IPS-NIHi7 (cell line): Measurements from ENCODE around the gene SMARCD3.
A peak's percentile ranks its signal among the peaks of the same experiment; 100 is the strongest.

Source experiments
- DNase-seq: peaks from one replicate; pipeline ENCODE4 v3.0.0; 2012; ENCODE audit warnings: mixed read lengths; ENCODE audit errors: extremely low spot score

Gene SMARCD3

DNA sequence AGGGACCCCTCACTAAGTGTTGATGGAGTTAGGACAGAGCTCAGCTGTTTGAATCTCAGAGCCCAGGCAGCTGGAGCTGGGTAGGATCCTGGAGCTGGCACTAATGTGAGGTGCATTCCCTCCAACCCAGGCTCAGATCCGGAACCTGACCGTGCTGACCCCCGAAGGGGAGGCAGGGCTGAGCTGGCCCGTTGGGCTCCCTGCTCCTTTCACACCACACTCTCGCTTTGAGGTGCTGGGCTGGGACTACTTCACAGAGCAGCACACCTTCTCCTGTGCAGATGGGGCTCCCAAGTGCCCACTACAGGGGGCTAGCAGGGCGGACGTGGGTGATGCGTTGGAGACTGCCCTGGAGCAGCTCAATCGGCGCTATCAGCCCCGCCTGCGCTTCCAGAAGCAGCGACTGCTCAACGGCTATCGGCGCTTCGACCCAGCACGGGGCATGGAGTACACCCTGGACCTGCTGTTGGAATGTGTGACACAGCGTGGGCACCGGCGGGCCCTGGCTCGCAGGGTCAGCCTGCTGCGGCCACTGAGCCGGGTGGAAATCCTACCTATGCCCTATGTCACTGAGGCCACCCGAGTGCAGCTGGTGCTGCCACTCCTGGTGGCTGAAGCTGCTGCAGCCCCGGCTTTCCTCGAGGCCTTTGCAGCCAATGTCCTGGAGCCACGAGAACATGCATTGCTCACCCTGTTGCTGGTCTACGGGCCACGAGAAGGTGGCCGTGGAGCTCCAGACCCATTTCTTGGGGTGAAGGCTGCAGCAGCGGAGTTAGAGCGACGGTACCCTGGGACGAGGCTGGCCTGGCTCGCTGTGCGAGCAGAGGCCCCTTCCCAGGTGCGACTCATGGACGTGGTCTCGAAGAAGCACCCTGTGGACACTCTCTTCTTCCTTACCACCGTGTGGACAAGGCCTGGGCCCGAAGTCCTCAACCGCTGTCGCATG is 11.0 kb downstream of the SMARCD3 start:
- no peak for DNase-seq

DNA sequence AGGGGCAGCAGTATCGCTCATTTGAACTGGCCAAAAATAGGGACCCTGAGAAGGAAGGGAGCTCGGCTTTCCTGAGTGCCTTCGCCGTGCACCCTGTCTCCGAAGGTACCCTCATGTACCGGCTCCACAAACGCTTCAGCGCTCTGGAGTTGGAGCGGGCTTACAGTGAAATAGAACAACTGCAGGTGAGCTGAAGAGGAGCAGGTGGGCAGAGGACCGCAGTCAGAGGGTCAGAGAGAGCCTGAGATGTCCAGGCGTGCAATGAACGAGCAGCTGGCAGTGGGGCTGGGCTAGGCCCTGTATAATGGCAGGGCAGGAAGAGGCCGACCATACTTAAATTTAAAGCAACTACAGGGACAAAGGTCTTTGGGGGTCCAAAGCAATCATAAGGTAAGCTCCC is 12.1 kb downstream of the SMARCD3 start:
- DNase-seq = no peak

DNA sequence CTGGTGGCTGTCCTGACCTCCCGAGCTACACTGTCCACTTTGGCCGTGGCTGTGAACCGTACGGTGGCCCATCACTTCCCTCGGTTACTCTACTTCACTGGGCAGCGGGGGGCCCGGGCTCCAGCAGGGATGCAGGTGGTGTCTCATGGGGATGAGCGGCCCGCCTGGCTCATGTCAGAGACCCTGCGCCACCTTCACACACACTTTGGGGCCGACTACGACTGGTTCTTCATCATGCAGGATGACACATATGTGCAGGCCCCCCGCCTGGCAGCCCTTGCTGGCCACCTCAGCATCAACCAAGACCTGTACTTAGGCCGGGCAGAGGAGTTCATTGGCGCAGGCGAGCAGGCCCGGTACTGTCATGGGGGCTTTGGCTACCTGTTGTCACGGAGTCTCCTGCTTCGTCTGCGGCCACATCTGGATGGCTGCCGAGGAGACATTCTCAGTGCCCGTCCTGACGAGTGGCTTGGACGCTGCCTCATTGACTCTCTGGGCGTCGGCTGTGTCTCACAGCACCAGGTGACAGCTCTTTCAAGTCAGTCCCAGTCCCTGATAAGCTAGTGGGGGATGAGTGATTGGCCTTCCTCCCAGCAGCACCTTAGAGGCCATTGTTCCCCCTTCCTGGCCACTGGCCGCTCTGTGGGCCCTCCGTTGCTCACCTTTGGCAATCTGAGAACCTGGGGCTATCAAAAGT is 13.3 kb downstream of the SMARCD3 start:
- no peak for DNase-seq

DNA sequence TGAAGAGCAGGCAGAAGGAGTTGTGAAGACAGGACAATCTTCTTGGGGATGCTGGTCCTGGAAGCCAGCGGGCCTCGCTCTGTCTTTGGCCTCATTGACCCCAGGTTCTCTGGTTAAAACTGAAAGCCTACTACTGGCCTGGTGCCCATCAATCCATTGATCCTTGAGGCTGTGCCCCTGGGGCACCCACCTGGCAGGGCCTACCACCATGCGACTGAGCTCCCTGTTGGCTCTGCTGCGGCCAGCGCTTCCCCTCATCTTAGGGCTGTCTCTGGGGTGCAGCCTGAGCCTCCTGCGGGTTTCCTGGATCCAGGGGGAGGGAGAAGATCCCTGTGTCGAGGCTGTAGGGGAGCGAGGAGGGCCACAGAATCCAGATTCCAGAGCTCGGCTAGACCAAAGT is 14.7 kb downstream of the SMARCD3 start:
- DNase-seq = no peak

DNA sequence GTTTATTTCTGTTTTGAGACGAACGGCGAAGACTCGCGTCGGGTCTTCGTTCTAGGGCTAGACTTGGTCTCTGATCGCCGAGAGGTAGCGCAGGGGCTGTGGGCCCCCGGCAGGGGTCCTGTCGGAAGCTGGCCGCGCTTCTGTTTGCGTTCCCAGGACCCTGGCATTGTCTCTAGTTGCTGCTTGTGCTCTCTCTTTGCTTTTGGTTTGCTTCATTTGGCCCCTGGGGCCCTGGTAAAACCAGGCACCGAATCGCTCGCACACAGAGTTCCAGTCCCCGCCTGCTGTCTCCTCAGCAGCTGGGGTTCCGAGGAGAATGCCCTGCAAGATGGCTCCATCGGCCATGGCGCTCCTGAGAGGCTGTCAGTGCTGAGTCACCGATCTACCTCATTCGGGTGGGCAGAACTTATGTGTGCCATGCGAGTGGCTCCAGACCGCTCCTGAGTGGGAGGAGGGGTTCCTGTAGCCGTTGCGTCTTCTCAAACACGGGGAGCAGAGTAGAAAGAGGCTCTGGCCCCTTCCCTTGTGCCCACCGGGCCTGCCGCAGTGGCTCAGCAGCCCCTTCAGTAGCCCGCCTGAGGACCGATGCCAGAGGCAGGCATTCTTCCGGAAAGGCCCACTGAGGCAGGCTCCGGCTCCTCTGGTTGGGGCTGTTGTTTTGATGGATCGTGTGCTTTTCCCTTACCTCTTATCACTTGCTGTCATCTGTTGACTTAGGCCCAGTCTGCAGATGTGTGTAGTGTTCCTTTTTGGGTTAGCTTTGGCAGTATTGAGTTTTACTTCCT is 15.4 kb downstream of the SMARCD3 start:
- DNase-seq = no peak

DNA sequence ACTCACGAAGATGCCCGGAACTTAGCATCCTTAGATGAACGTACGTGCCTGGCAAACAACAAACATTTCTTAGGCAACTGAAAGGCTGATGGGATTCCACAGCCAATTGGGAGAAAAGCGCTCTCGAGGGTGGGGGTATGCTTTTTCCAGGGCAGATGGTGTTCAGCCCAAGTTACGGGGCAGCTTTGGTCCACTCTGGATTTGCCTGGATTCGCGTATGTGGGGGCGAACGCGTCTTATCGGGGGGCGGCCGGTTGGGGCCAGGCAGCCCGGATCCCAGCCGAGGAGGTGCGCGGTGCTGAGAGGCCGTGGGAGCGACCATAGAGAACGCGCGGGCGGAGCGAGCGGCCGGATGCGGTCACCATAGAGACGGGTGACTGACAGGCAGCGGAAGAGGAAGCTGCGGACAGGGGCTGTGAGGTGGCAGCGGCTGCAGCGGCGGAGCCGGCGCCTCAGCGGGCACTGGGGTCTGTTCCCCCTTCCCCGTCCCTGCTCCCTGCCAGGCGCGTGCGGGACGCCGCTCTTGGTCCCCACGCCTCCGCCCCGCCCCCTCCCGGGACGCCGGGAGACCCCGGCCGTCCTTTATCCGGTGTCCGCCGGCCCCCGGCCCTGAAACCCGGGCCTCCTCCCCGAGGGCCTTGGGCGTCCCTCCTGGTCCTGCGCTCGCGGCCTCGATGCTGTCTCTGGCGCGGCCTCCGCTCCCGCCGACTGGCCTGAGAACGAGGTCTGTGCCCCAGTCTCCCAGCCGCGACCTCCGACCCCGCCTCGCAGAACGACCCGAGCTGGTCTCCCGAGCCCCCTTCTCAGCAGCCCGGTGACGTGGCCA is 16.2 kb downstream of the SMARCD3 start, which contains the start of gene CHPF2:
CHPF2 (plus strand) TSS at position 393 of the 826 bp plus-strand sequence. CDS start 1,529 bp downstream, outside the sequence.
- peak; percentile 91 for DNase-seq

DNA sequence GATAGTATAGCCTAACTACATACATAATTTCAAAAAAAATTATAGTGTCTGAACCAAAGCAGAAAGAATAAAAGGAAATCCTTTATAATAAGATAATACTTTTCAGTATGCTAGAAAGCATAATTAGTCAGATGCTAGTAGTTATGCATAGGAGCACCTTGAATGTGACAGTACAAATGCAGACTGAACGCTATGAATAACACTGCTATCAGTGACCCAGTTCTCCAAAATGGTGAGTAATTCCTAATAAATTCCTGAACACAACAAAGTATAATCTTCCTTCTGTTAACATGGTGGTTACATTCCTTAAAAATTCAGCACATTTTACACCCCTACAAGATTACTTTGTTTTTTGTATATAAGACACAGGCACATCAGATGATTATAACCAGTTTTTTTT is 17.4 kb downstream of the SMARCD3 start:
- no peak for DNase-seq

DNA sequence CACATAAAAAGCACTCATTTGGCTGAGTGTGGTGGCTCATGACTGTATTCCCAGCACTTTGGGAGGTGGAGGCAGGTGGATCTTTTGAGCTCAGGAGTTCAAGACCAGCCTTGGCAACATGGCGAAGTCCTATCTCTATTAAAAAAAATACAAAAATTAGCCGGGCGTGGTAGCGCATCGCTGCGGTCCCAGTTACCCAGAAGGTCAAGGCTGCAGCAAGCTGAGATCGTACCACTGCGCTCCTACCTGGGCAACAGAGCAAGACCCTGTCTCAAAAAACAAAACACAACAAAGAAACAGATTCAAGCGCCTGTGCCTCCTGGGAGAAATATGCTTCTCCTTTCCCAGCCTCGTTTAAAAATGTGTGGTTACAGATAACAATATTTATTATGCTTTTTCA is 19.2 kb downstream of the SMARCD3 start:
- no peak for DNase-seq

DNA sequence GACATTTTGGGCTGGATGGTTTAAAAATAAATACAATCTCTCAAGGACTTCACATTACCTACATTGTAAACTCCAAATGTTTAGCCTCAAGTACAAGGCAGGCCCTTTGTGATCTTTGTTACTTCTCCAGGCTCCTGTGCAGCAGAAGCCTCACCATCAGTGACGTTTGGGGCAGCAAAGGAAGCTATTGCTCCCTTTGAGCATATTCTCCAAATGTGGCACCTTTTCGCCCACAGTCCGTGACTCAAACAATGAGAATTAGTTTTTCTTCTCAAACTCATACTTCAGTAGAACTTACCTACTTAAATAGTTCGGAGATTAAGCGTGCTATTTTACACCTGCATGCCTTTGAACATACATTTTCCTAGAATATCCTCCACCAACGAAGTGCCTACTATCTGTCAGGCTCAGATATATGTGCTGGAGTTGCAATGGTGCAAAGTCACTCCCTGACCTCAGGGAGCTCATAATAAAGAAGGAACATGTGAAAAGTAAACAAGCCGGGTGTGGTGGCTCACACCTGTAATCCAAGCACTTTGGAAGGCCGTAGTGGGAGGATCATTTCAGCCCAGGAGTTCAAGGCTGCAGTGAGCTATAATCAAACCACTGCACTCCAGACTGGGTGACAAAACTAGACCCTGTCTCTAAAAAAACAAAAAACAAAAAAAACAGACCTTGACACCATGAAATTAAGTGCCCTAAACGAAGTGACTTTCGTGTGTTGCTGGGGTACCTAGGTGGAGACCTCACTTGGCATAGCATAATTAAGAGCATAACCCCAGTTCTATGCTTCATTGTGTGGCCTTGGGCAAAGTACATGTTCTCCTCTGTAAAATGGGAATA is 20.2 kb downstream of the SMARCD3 start:
- DNase-seq = no peak

DNA sequence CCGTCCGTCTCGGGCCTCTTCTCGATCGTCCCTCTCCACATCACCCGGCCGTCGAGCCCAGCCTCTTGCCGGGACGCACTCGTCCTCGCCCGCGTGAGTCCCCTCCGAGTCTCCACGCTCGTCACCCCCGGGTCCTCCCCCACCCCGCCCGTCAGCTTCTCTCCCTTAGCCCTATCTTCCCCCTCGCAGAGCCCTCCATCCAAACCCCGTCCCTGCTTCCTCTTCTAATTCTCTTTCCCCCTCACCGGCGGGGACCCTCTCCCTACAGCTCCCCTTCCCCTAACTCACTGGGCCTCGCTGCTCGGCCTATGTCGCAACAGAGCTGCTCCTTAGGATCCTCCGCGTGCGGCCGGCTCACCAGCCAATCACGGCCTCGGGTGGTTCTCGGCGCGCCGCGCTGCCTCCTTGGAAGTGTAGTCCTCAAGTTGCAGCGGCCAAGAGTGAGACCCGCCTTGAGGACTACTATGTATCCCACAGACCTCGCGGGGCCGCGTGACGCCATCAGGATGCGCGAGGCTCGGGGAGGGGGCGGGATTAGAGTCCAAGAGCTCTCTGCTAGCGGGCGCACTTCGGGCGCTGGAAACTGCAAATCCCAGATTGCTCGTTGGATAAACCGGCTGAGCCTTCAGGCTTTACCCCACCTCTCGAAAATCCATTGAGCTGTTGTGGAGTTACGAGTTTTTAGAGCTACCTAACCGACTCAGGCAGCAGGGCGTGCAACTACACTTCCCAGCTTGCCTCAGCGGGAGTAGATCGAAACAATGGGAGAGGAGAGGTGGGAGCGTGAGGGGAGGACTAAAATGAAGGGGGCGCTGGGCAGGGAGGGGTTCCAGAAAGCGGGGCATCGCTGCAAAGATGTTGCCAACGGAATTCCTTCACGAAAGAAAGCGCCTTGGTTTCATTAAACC is 21.4 kb downstream of the SMARCD3 start, which contains the start of gene ABCF2:
ABCF2 (minus strand) TSS at position 331 of the 908 bp plus-strand sequence. CDS start 747 bp downstream, outside the sequence.
- DNase-seq = peak; percentile 100

DNA sequence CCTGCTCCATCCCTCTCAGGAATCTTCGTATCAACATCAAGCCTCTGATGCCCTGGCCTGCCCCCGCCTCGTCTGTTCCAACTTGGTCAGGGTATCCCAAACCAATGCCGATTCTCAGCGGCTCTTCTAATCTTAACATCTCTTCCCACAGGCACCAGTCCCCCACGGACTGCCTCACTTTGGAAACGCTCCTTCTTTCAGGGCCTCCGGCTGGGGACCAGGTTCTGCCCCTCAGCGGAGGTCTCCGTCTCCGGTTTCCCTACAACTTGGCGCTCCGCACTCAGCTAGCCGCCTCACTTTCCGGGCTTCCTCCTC is 22.0 kb downstream of the SMARCD3 start:
- DNase-seq = no peak

DNA sequence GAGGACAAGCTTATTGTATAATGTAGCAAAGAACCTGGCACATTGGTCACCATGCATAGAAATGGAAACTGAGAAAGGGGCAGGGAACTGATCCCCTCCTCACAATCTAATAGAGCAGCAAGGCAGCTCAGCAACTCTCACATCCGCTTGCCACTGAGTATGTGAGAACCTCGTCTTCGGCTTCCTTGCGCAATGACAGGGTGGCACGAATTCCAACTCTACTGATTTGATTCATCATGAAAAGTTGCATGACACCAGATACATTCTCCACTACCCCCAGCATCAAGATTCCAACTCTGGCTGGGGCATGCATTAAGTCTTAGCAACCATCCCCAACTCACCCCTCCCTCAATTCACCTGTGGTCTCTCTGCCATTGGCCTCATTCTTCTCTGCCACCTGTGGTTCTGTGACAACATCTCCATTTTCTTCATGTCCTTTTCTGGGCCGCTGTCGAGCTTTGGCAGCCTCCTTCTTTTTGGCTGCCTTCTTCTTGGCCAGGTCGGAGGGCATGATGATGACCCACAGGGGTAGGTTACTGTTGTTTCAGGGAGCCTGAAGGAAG is 22.5 kb downstream of the SMARCD3 start:
- no peak for DNase-seq

DNA sequence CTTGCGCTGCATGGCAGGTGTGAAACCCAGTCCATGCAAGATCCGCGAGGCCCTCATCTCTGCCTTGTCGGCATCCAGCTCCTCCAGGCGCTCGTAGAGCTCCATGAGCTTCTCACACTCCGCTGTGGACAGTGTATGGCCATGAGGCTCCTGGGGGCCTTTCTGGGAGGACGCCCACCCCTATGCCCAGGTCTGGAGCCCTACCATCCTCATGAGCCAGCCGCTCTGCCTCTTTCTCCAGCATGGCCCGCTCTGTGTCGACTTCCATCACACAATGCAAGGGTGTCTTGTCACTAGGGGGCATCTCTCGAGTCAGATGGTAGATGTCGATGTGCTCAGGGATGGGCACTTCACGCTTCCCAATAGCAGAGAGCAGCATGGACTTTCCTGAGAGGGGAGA is 24.8 kb downstream of the SMARCD3 start:
- DNase-seq = no peak

DNA sequence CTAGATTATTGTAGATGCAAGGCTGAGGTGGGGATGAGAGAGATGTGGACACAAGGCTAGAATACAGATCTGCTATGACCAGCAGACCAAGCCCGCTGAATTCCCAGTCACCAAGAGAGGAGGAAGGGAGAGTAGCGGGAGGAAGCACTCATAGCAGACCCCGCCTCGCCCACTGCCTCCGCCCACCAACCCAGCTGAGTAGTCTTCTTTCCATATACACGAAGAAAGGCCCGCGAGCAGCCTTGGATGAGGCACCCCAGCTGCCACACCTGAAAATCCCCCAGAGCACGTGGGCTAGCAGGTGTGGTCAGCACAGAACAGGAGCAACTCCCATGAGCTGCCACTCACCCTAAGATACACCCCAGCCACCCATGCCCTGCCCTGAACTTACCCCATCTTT is 30.3 kb downstream of the SMARCD3 start:
- DNase-seq = no peak

DNA sequence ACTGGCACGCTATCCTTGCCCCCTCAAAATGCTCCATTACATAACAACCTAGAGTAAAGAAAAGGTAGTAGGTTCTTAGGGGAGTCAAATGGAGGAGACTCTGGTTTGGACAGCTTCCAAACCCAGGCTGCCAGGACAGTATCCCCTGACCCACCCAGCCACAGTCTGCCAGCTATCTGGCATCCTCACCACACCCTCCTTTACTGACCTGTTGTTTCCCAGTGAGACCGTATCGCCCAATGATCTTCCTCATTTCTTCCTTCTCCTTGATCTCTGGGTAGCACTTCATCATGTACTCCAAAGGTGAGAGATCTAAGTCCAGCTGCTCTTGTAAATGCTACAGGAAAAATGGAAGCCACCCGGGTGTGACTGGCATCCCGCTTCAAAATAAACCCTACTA is 33.1 kb downstream of the SMARCD3 start:
- no peak for DNase-seq

DNA sequence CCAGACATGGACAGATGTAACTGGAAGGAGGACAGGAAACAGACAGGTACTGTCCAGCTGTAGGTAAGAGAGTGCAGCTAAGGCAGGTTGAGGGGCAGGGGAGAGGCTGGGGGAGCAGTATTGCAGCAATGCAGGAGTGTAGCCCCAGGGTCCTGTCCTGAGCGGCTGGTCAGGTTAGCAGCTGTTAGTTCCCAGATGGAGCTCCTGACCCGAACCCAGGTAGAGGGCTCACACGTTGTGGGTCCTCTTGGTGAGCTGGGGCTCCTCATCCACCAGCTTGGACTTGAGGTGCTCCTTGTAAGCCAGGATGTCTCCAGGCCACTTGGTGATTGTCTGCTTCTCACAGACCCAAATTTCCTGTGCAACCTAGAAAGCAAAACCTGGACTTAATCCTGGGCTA is 34.7 kb downstream of the SMARCD3 start:
- no peak for DNase-seq

DNA sequence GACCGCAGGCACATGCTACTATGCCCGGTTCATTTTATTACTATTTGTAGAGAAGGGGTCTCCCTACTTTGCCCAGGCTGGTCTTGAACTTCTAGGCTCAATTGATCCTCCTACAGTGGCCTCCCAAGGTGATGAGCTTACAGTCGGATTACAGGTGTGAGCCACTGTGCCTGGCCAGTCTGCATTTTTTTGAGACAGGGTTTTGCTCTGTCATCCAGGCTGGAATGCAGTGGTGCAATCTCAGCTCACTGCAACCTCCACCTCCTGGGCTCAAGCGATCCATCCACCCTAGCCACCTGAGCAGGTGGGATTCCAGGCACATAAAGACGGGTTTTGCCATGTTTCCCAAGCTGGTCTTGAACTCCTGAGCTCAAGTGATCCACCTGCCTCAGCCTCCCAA is 35.9 kb downstream of the SMARCD3 start:
- DNase-seq = no peak

DNA sequence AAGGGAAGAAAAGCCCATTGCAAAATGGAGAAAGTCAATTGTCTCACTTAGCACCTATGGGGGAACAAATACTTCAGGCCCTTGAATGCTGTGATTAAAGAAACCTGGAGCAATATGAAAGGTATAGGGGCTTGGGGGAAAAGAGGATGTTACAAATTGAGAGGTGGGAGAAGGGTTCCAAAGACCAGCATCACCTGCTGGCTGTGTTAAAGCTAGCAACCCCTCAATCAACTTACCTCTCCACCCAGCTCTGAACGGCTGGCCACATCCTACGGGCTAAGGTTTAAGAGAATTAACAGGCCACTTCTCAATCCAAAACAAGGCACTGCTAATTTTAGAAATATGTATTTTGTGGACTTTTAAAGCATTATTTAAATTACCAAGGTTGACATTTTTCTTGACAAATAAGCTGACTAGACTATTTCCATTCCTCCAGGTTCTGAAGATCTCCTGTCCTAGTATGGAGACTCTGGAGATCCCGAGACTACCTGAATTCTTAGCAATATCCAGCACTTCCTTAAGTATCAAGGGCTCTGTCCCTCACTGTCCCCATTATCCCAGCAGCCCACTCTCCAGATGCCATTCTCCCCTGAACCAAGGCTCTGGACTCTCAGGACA is 37.2 kb downstream of the SMARCD3 start:
- no peak for DNase-seq
